Measurements from ENCODE around the gene DUS3L. TPM values are rescaled to one million over a fixed set of nuclear protein-coding genes. Genes with fewer than 3 reads are reported as not detected.
"Not testable (repeated sequence)": the region's sequence is repeated elsewhere in the genome, so short reads cannot be mapped to it uniquely, and the experiment has no call there.

DUS3L gene
- polyA plus RNA-seq, 1 donor: 23.2 TPM

DNA sequence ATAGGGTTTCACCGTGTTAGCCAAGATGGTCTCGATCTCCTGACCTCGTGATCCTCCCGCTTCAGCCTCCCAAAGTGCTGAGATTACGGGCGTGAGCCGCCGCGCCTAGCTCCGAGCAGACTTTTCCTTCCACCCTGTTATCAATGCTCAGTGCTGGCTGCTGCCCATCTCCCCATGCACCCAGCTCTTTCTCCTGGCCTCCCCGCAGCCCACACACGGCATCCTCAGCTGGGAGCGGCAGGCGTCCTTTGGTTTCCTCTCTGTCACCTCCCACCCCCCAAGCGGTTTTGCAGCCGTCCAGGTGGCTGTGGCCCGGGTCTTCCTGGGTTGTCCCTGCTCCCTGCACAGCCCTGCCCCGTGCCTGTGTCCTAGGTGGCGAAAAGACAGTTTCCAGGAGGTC is 18.5 kb downstream of the DUS3L start:
- DNase-seq: no peak

DNA sequence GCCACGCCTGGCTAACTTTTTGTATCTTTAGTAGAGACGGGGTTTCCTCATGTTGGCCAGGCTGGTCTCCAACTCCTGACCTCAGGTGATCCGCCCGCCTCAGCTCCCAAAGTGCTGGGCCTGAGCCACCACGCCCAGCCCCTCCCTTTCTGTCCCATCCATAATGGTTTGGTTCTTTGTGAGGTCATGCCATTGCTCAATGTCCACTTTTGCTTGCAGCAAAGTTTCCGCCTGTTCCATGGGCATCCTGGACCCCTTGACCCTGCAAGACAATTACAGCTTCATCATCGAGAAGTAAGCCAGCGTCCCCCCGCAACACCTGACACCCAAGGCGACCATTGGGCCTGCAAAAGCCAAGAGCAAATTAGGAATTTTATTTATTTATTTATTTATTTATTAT is 23.0 kb downstream of the DUS3L start:
- DNase-seq: no peak

GRCh38 chr19:5765220-5765619 is 25.7 kb downstream of the DUS3L start:
- DNase-seq: no peak

- DNase-seq: no peak
These were observed 28.2 kb downstream of the DUS3L start for GRCh38 chr19:5762608-5763217.

DNA sequence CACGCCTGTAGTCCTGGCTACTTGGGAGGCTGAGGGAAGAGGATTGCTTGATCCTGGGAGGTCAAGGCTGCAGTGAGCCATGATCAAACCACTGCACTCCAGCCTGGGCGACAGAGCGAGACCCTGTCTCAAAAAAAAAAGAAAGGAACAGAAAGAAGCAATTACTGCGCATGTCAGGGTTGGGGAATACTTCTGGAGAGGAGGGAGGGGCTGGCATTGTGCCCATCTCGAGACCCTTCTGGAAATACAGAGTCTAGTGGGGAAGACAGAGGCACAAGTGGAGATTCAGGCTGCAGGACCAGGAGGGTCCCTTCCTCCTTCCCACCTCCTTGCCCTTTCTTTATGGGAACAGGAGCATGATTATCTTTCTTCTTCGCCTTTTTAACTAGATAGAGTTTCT is 37.2 kb downstream of the DUS3L start:
- DNase-seq: no peak

DNA sequence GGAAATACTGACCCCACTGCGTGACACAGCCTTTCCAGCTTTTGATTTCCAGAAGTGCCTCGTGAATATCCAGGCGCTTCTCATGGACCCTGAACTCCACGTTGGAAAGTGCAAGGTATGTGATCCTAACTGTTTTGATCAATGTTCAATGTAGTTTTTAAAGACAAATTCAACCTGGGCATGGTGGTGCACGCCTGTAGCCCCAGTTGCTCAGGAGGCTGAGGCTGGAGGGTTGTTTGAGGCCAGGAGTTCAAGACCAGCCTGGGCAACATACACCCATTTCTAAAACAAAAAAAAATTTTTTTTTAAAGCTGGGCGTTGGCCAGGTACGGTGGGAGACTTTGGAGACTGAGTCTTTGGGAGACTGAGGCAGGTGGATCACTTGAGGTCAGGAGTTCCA is 39.3 kb downstream of the DUS3L start:
- no peak for DNase-seq

DNA sequence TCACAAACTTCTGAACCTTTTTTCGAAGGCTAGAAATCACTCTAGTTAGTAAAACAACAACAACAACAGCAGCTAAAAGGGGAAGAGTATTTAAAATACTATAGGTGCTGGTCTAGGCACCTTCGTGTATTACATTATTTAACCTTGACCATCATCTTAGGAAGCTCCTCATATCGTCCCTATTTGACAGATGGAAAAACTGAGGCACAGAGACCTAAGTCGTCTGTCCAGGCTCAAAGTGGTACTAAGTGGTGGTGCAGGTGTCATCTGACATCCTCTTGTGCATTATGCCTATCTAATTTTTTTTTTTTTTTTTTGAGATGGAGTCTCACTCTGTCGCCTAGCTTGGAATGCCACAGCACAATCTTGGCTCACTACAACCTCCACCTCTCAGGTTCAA is 41.5 kb downstream of the DUS3L start:
- no peak for DNase-seq

- not testable (repeated sequence) for DNase-seq
These were observed 42.0 kb downstream of the DUS3L start for GRCh38 chr19:5748920-5749319.

DNA sequence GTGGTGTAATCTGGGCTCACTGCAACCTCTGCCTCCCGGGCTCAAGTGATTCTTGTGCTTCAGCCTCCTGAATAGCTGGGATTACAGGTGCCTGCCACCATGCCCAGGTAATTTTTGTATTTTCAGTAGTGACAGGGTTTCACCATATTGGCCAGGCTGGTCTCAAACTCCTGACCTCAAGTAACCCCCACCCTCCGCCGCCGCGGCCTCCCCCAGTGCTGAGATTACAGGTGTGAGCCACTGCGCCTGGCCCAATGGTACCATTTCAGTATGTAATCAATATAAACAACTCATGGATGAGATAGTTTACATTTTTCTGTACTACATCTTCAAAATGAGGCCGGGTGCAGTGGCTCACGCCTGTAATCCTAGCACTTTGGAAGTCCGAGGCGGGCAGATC is 46.0 kb downstream of the DUS3L start:
- not testable (repeated sequence) for DNase-seq

DNA sequence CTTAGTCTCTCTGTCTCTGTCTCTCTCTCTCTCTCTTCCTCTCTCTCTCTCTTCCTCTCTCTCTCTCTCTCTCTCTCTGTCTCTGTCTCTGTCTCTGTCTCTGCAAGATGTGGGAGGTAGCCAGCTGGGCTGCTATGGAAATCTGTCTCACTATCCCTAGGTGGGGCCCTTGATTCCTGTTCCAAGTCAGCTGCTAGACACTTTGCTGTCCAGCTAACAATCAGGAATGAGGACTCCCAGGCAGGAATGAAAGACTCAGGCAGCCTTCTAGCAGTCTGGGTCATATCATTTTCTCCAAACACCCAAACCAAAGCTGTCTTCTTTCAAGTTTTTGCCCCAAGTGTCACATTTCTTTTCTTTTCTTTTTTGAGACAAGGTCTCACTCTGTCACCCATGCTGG is 47.3 kb downstream of the DUS3L start:
- DNase-seq: no peak

GRCh38 chr19:5742051-5742450 is 48.9 kb downstream of the DUS3L start:
- DNase-seq: no peak

GRCh38 chr19:5738423-5738822 is 52.5 kb downstream of the DUS3L start:
- no peak for DNase-seq

Other genes starting within 250 kb of the DUS3L start
- 0.86 TPM for gene TINCR, start 223.2 kb downstream of the DUS3L start, polyA plus RNA-seq (ENCODE audit: insufficient read length)
- 51.7 TPM for gene SAFB2, start 168.4 kb downstream of the DUS3L start, polyA plus RNA-seq (ENCODE audit: insufficient read length)
- 97.1 TPM for gene SAFB, start 168.1 kb downstream of the DUS3L start, polyA plus RNA-seq (ENCODE audit: insufficient read length)
- gene MICOS13, start 110.6 kb downstream of the DUS3L start, polyA plus RNA-seq (ENCODE audit: insufficient read length): 101 TPM
- gene HSD11B1L, start 110.1 kb downstream of the DUS3L start, polyA plus RNA-seq (ENCODE audit: insufficient read length): 6.3 TPM
- gene RPL36, start 100.9 kb downstream of the DUS3L start, polyA plus RNA-seq (ENCODE audit: insufficient read length): 1,417 TPM
- gene LONP1, start 71.0 kb downstream of the DUS3L start, polyA plus RNA-seq (ENCODE audit: insufficient read length): 67.0 TPM
- gene CATSPERD, start 70.5 kb downstream of the DUS3L start, polyA plus RNA-seq (ENCODE audit: insufficient read length): not detected
- 2.3 TPM for gene PRR22, start 6.4 kb downstream of the DUS3L start, polyA plus RNA-seq (ENCODE audit: insufficient read length)
- gene NRTN, start 13.9 kb upstream of the DUS3L start, polyA plus RNA-seq (ENCODE audit: insufficient read length): 0.53 TPM
- not detected for gene FUT6, start 48.5 kb upstream of the DUS3L start, polyA plus RNA-seq (ENCODE audit: insufficient read length)
- gene FUT3, start 60.3 kb upstream of the DUS3L start, polyA plus RNA-seq (ENCODE audit: insufficient read length): 0.19 TPM
- not detected for gene FUT5, start 79.4 kb upstream of the DUS3L start, polyA plus RNA-seq (ENCODE audit: insufficient read length)
- gene NDUFA11, start 112.6 kb upstream of the DUS3L start, polyA plus RNA-seq (ENCODE audit: insufficient read length): 215 TPM
- 5.1 TPM for gene VMAC, start 113.7 kb upstream of the DUS3L start, polyA plus RNA-seq (ENCODE audit: insufficient read length)
- 8.0 TPM for gene CAPS, start 123.1 kb upstream of the DUS3L start, polyA plus RNA-seq (ENCODE audit: insufficient read length)
- gene RANBP3, start 187.0 kb upstream of the DUS3L start, polyA plus RNA-seq (ENCODE audit: insufficient read length): 47.9 TPM